ENCODE data around the gene RECQL5.
A peak's percentile ranks its signal among the peaks of the same experiment; 100 is the strongest.
"Not testable (repeated sequence)": the region's sequence is repeated elsewhere in the genome, so short reads cannot be mapped to it uniquely, and the experiment has no call there.

The RECQL5 gene

DNA sequence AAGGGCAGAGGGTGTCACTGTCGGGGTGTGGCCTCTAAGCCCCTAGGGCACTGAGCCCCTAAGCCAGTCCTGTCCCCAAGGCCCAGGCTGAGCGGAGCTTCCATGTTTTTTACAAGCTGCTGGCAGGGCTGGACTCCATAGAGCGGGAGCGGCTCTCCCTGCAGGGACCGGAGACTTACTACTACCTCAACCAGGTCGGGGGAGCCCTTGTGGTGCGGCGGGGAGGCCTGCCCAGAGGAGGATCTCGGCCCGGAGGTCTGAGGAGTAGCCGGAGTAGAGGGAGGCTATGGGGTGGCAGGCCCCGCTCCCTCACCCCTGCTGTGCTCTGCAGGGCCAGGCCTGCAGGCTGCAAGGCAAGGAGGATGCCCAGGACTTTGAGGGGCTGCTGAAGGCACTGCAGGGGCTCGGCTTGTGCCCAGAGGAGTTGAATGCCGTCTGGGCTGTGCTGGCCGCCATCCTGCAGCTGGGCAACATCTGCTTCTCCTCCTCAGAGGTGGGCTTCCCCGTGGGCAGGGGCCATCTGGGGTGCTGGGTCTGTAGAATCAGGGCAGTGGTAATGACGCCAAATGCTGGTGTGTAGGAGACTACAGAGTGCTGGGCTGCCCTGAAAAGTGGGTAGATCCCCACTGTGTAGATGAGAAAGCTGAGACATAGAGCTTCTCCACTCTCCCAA is 74.5 kb downstream of the RECQL5 start:
- DNase-seq (ENCODE audit: low read depth, low spot score): no peak

DNA sequence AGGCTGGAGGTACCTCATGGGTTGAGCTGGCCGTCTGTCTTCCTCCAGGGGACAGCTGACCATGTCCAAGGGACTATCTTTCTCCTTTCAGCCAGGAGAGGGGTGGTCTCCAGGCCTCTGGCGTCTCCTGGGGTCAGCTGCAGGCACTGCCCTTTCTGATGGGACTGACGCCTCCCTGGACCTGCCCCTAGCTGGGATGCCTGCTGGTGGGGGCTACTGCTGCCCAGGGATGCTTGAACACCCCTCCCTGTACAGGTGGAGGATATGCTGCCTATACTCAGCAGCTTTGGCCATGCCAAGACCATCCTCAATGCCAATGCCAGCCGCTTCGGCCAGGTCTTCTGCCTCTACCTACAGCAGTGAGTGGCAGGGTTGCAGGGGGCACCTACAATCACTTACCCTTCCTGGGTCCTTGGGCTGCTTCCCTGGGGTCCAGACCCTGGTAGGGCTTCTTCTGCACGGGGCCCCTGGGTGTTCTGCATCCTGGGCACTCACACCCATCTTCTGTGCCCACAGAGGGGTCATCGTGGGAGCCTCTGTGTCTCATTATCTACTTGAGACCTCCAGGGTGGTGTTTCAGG is 75.1 kb downstream of the RECQL5 start:
- no peak for DNase-seq (ENCODE audit: low read depth, low spot score)

DNA sequence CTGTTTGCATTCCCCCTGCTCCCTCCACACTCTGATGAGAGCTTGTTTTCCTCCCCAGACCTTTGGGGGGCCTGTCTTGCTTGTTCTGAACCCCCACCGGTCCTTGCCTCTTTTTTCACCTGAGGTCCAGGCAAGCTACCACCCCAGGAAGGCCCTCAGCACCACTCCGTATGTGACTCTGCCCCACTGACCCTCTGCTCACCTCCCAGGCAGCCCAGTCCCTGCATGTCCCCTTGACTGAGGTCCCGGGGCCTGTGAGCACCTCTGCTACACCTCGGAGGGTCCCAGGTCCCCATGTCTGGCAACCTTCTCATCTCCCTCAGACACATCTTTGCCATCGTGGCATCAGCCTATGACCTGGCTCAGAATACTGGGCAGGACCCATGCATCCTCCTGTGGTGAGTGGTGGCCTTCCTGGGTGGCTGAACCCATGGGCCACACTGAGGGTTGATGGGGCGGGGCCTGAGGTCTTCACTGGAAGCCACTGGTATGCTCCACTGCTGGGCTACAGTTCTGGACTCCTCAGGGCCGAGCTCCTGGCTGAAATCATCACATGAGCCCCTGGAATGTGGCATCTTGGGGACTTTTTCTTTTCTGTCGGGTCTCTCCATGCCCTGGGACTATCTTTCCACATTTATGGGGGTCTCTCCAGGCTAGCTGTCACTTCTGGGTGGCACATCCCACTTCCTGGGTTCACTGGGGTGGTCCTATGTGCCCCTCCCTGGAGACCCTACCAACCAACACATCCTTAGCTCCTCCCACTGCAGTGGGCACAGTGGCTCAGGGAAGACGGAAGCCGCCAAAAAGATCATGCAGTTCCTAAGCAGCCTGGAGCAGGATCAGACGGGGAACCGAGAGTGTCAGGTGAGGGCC is 75.9 kb downstream of the RECQL5 start:
- DNase-seq (ENCODE audit: low read depth, low spot score): no peak

DNA sequence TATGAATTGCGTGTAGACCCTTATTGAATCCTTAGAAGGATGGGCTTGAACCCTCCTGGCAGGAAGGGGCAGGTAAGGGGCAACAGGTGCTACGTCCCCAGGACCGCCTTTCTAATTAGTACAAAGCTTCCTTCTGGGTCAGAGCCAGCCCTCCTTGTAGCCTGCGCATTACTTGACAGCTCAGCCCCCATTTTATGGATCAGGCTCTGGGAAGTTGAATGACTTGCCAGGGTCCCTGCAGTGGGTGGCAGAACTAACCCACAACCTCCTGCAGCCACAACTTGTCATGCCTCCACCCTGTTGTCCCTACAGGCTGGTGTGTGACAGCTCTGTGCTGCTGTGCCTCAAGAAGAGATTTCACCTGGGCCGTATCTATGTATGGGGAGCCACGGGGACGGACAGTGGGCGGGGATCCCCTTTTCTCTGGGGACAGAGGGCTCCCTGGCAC is 76.6 kb downstream of the RECQL5 start:
- no peak for DNase-seq (ENCODE audit: low read depth, low spot score)

DNA sequence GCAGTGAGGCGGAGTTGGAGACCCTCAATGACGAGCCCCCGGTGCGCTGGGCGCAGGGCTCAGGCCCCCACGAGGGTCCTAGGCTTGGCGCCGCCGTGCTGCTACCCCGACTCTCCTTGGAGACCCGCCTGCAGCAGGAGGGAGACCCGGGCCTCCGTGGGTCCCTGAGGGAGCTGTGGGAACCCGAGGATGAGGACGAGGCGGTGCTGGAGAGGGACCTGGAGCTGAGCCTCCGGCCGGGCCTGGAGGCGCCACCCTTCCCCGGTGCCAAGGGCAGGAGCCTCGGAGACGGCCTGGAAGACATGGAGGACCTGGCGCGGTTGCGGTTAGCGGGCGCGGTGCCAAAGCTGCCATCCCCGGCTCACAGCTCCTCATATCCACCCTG is 77.0 kb downstream of the RECQL5 start:
- no peak for DNase-seq (ENCODE audit: low read depth, low spot score)

DNA sequence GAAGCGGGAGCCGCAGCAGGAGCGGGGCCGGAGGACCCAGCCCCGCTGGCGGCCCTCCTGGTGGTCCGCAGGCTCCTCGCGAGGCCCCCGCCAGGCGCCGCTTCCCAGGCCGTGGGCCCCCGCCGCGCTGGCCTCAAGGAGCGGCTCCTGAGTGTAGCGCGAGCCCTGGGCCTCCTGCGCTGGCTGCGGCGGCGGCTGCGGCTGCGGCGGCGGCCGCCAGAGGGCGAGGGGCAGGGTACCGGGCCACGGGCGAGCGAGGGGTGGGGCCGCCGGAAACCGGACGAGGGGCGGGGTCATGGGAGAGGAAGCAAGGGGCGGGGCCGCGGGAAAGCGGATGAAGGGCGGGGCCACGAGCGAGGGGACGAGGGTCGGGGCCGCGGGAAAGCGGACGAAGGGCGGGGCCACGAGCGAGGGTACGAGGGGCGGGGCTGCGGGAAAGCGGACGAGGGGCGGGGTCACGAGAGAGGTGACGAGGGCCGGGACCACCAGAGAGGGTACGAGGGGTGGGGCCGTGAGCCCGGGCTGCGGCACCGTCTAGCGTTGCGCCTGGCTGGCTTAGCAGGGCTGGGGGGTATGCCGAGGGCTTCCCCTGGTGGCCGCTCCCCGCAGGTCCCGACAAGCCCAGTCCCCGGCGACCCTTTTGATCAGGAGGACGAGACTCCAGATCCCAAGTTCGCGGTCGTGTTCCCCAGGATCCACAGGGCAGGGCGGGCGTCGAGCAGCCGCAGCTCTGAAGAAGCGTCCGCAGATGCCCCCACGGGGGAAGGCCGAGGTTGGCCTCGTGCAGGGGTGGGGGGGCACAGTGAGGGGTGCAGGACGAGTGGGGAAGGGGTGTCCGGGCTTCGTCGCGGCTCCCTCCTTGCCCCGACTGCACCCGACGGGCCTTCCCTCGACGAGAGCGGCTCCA is 77.7 kb downstream of the RECQL5 start:
- DNase-seq (ENCODE audit: low read depth, low spot score): peak; percentile 93

DNA sequence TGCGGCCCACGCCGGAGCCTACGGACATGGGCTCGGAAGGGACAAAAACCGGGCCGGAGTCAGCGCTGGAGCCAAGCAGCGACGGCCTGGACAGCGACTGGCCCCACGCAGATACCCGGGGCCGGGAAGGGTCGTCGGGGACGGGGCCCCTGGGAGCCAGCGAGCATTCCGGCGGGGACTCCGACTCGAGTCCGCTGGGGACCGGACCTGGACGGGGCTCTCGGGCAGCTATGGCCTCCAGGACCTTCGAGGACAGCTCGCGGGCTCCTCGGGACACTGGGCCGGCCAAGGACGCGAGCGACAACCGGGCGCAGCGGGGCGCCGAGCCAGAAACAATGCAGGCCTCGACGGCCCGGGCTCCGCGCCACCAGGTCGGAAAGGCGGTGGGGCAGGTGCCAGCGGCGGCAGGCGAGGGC is 78.3 kb downstream of the RECQL5 start:
- DNase-seq (ENCODE audit: low read depth, low spot score): no peak

DNA sequence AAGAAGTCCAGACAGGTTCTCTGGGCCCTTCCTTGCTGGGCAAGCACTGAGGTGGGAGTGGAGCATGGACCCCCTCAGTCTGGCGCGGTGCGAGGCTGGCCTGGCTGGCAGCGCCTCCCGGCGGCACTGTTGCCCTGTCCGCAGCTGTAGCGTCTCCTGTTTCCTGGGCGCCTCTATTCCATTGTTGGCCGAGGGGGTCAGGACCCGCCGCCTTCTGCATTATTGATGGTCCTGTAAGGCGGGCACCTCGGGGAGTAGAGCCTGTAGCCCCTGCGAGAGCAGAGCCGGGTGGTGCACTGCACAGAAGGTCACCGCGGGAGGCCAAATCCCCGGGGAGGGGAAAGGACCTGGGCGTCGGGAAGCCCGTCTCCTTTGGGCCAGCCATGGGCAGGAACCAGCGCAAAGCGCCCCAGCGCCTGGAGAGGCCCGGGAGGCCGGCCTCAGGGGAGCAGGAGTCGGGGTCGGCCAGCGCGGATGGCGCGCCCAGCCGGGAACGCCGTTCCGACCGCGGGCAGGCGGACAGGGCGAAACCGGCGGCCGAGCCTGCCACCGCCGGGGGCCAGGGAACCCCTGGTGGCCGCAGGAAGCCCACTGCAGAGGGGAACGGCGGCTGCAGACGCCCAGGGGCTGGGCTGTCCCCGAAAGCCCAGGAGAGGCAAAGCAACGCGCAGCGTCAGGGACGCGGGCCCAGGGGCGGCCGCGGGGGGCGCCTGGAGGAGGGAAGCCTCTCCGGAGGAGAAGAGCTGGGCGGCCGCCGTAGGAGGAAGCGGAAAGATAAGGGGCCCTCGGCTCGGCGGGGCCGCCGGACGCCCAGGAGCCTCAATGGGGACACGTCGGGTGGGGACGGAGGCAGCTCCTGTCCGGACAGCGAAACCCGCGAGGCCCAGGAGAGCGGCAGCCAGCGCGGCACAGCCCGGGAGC is 79.0 kb downstream of the RECQL5 start, which contains the start of gene MYO15B:
MYO15B (plus strand) TSS at position 126 of the 921 bp plus-strand sequence; CDS start at position 384, 258 bp downstream.
- peak; percentile 36 for DNase-seq (ENCODE audit: low read depth, low spot score)

DNA sequence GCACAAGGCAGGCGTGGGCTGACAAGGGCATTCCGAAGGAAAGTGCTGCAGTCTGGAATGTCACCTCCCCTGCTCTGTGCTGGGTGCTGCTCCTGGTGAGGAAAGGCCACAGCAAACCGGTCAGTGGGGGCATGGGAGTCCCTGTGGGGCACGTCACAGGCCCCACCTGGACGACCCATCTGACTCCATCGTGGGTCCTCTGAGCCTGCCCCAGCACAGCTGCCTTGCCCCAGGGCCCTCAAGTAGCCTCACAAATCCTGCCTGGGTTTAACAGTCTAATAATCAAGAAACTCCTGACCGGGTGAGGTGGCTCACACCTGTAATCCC is 82.1 kb downstream of the RECQL5 start:
- no peak for DNase-seq (ENCODE audit: low read depth, low spot score)

DNA sequence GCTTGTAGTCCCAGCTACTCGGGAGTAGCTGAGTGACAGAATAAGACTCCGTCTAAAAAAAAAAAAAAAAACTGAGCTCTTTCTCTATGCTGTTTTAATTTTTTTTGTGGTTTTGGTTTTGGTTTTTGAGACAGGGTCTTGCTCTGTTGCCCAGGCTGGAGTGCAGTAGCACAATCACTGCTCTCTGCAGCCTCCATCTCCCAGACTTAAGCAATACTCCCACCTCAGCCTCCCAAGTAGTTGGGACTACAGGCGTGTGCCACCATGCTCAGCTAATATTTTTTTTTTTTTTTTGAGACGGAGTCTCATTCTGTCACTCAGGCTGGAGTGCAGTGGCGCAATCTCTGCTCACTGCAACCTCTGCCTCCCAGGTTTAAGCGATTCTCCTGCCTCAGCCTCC is 83.8 kb downstream of the RECQL5 start:
- DNase-seq (ENCODE audit: low read depth, low spot score): not testable (repeated sequence)

DNA sequence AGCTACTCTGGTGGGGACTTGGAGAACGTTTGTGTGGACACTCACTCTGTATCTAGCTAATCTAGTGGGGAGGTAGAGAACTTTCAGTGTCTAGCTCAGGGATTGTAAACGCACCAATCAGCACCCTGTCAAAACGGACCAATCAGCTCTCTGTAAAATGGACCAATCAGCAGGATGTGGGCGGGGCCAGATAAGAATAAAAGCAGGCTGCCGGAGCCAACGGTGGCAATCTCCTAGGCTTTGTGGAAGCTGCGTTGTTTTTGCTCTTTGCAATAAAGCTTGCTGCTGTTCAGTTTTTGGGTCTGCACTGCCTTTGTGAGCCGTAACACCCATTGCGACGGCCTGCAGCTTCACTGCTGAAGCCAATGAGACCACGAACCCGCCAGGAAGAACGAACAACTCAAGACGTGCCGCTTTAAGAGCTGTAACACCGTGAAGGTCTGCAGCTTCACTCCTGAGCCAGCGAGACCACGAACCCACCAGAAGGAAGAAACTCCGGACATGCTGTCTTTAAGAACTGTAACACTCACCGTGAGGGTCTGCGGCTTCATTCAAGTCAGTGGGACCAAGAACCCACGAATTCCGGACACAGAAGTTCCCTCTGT is 85.7 kb downstream of the RECQL5 start:
- DNase-seq (ENCODE audit: low read depth, low spot score): not testable (repeated sequence)

Data from activated CD4-positive, CD25-positive, alpha-beta regulatory T cell treated with anti-CD3 and anti-CD28 coated beads, Interleukin-2, amount 50 U/mL, for 16 hours (primary cell).